SK-N-SH (cell line): Measurements from ENCODE around the gene CREB5. TPM values are rescaled to one million over a fixed set of nuclear protein-coding genes. Genes with fewer than 3 reads are reported as not detected.

Experiments
- CTCF ChIA-PET: fragments of 300-600, 350-600 bp; formaldehyde crosslinking; extraction: SDS; loops from one replicate; lab custom pipeline; 2021; lab: Yijun Ruan, JAX
- POLR2A ChIA-PET: fragments of 350-600 bp; sonication (Branson Sonifier 250); formaldehyde crosslinking; extraction: SDS; loops from one replicate; lab custom pipeline; 2020; ENCODE audit warnings: antibody characterized with exemption, inconsistent platforms; lab: Yijun Ruan, JAX
- DNase-seq: peaks from one replicate; pipeline ENCODE4 v3.0.0; 2012
- H2AFZ ChIP-seq: fragments of 200-600 bp; sonication (generic); 2 replicates; pipeline ENCODE4 v1.8.1; 2016; ENCODE audit warnings: antibody characterized with exemption, mild to moderate bottlenecking, low read depth
- H3F3A ChIP-seq: fragments of 200-600 bp; sonication (generic); replicated peaks from 2 replicates; pipeline ENCODE3; 2016; ENCODE audit warnings: antibody characterized with exemption, mild to moderate bottlenecking; ENCODE audit not compliant: insufficient read depth
- H3K27ac ChIP-seq, 2 experiments: fragments of 200-500 bp in 1 of 2; fragments of 200-600 bp in 1 of 2; sonication (Bioruptor generic) in 1 of 2; sonication (generic), shearing (Covaris generic) in 1 of 2; 2 replicates each; pipeline versions ENCODE4 v1.5.1 to v1.6.1; 2014 to 2016; ENCODE audit warnings: low read depth in 2 of 2, inconsistent platforms in 1 of 2, low read length in 1 of 2, mild to moderate bottlenecking in 1 of 2, mixed read lengths in 1 of 2
- H3K27me3 ChIP-seq: fragments of 200-600 bp; sonication (generic), shearing (Covaris generic); 2 replicates; pipeline ENCODE4 v1.6.1; 2016; ENCODE audit warnings: mixed run types; ENCODE audit not compliant: insufficient read depth
- H3K36me3 ChIP-seq, 2 experiments: fragments of 200-500 bp in 1 of 2; fragments of 200-600 bp in 1 of 2; sonication (Bioruptor generic) in 1 of 2; sonication (generic) in 1 of 2; replicated peaks in 1 of 2; 2 replicates each; pipeline versions ENCODE3 to v1.5.1; 2014 to 2016; ENCODE audit warnings: low read length in 1 of 2, mild to moderate bottlenecking in 1 of 2; ENCODE audit not compliant: insufficient read depth in 2 of 2, control insufficient read depth in 1 of 2
- H3K4me1 ChIP-seq, 2 experiments: fragments of 200-500 bp in 1 of 2; fragments of 200-600 bp in 1 of 2; sonication (Bioruptor generic) in 1 of 2; sonication (generic), shearing (Covaris generic) in 1 of 2; 2 replicates each; pipeline versions ENCODE4 v1.5.1 to v1.6.1; 2014 to 2016; ENCODE audit warnings: low read depth in 1 of 2, low read length in 1 of 2, mixed run types in 1 of 2; ENCODE audit not compliant: insufficient read depth in 2 of 2, control insufficient read depth in 1 of 2
- H3K4me2 ChIP-seq: fragments of 200-600 bp; sonication (generic), shearing (Covaris generic); 2 replicates; pipeline ENCODE4 v1.6.1; 2017; ENCODE audit warnings: mixed run types
- H3K4me3 ChIP-seq, 2 experiments: fragments of 200-500 bp in 1 of 2; fragments of 200-600 bp in 1 of 2; sonication (Bioruptor generic) in 1 of 2; sonication (generic), shearing (Covaris generic) in 1 of 2; 2 replicates each; pipeline versions ENCODE4 v1.5.1 to v1.8.1; 2014 to 2016; ENCODE audit warnings: low read depth in 2 of 2, inconsistent platforms in 1 of 2, low read length in 1 of 2, mild to moderate bottlenecking in 1 of 2, mixed read lengths in 1 of 2, moderate library complexity in 1 of 2
- H3K79me2 ChIP-seq: fragments of 200-600 bp; sonication (generic); 2 replicates; pipeline ENCODE4 v1.8.1; 2017; ENCODE audit warnings: mild to moderate bottlenecking; ENCODE audit not compliant: insufficient read depth
- H3K9ac ChIP-seq: fragments of 200-600 bp; sonication (generic); 2 replicates; pipeline ENCODE4 v1.6.1; 2017; ENCODE audit warnings: mixed run types
- H3K9me2 ChIP-seq: fragments of 200-600 bp; sonication (generic); 2 replicates; pipeline ENCODE4 v1.6.1; 2017; ENCODE audit warnings: mixed run types
- H3K9me3 ChIP-seq: fragments of 200-600 bp; sonication (generic); 2 replicates; pipeline ENCODE4 v1.6.1; 2017; ENCODE audit warnings: mixed run types, mild to moderate bottlenecking, moderate library complexity
- H4K20me1 ChIP-seq: fragments of 200-600 bp; sonication (generic); 2 replicates; pipeline ENCODE4 v1.6.1; 2017; ENCODE audit warnings: mild to moderate bottlenecking, mixed run types; ENCODE audit not compliant: insufficient read depth
- EP300 ChIP-seq, 2 experiments: IDR thresholded peaks; 2 replicates each; pipeline versions ENCODE4 v1.4.0 to v1.6.1; 2012; ENCODE audit warnings: borderline replicate concordance in 1 of 2, low read depth in 1 of 2, low read length in 1 of 2
- FOSL2 ChIP-seq: IDR thresholded peaks from 2 replicates; pipeline ENCODE4 v1.4.0; 2012; ENCODE audit warnings: low read depth, mild to moderate bottlenecking, moderate library complexity, borderline replicate concordance
- JUND ChIP-seq: IDR thresholded peaks from 2 replicates; pipeline ENCODE4 v1.4.0; 2012
- MEF2A ChIP-seq: IDR thresholded peaks from 2 replicates; pipeline ENCODE4 v1.4.0; 2012; ENCODE audit warnings: low read depth, borderline replicate concordance
- POLR2AphosphoS5 ChIP-seq: IDR thresholded peaks from 2 replicates; pipeline ENCODE4 v1.6.1; 2012; ENCODE audit warnings: low read depth, low read length
- RAD21 ChIP-seq: IDR thresholded peaks from 2 replicates; pipeline ENCODE4 v1.6.1; 2012; ENCODE audit warnings: mild to moderate bottlenecking, low read length
- RFX5 ChIP-seq: IDR thresholded peaks from 2 replicates; pipeline ENCODE4 v1.6.1; 2012; ENCODE audit warnings: mild to moderate bottlenecking, improper control_type of control experiment, low read length
- RXRA ChIP-seq: IDR thresholded peaks from 2 replicates; pipeline ENCODE4 v1.4.0; 2012; ENCODE audit warnings: low read depth, mild to moderate bottlenecking, borderline replicate concordance
- SIN3A ChIP-seq: IDR thresholded peaks from 2 replicates; pipeline ENCODE4 v1.6.1; 2012; ENCODE audit warnings: low read depth, mild to moderate bottlenecking, low read length, moderate library complexity, borderline replicate concordance
- TAF1 ChIP-seq: IDR thresholded peaks from 2 replicates; pipeline ENCODE4 v1.6.1; 2012; ENCODE audit warnings: low read depth, mild to moderate bottlenecking, low read length, moderate library complexity, borderline replicate concordance
- TCF12 ChIP-seq: IDR thresholded peaks from 2 replicates; pipeline ENCODE4 v1.4.0; 2012
- TEAD4 ChIP-seq: IDR thresholded peaks from 2 replicates; pipeline ENCODE4 v1.4.0; 2012; ENCODE audit warnings: mild to moderate bottlenecking, borderline replicate concordance; ENCODE audit not compliant: insufficient read depth
- WGBS: methylation state at CpG from one replicate; pipeline ENCODE4 v1.1.6; 2017; ENCODE audit warnings: low lambda C conversion rate; 5-methylcytosine and 5-hydroxymethylcytosine counted together
- polyA plus RNA-seq, 3 experiments: library from polyadenylated mRNA; depleted of rRNA; stranded (reverse); fragments of >200 nt; gene quantifications; 2 replicates each; pipeline ENCODE4 v1.2.3, GENCODE V29; 2012
- TF ChIP-seq, protein P1 (sequence below): IDR thresholded peaks from 2 replicates; pipeline ENCODE4 v1.4.0; 2012; ENCODE audit warnings: low read depth, borderline replicate concordance
- TF ChIP-seq, protein P2 (sequence below): IDR thresholded peaks from 2 replicates; pipeline ENCODE4 v1.4.0; 2012; ENCODE audit warnings: low read depth, borderline replicate concordance
- TF ChIP-seq, protein P3 (sequence below): fragments of 200-600 bp; sonication (generic); IDR thresholded peaks from 2 replicates; pipeline ENCODE4 v1.6.1; 2017; ENCODE audit warnings: antibody characterized with exemption, mild to moderate bottlenecking, moderate library complexity
- TF ChIP-seq, protein P4 (sequence below): fragments of 150-350 bp; IDR thresholded peaks from 2 replicates; pipeline ENCODE4 v1.6.1; 2016; ENCODE audit warnings: mild to moderate bottlenecking, low read depth, low read length
- TF ChIP-seq, protein P5 (sequence below): IDR thresholded peaks from 2 replicates; pipeline ENCODE4; 2012
- TF ChIP-seq, protein P6 (sequence below): fragments of 150-350 bp; IDR thresholded peaks from 2 replicates; pipeline ENCODE4 v1.6.1; 2017; ENCODE audit warnings: antibody characterized with exemption, low read length, low read depth, borderline replicate concordance
- TF ChIP-seq, protein P7 (sequence below): IDR thresholded peaks from 2 replicates; pipeline ENCODE4 v1.4.0; 2012; ENCODE audit warnings: low read depth

The CREB5 gene
- polyA plus RNA-seq, 1 of the 3 experiments (the other 2 are of a cell fraction), result 19.3 TPM

DNA sequence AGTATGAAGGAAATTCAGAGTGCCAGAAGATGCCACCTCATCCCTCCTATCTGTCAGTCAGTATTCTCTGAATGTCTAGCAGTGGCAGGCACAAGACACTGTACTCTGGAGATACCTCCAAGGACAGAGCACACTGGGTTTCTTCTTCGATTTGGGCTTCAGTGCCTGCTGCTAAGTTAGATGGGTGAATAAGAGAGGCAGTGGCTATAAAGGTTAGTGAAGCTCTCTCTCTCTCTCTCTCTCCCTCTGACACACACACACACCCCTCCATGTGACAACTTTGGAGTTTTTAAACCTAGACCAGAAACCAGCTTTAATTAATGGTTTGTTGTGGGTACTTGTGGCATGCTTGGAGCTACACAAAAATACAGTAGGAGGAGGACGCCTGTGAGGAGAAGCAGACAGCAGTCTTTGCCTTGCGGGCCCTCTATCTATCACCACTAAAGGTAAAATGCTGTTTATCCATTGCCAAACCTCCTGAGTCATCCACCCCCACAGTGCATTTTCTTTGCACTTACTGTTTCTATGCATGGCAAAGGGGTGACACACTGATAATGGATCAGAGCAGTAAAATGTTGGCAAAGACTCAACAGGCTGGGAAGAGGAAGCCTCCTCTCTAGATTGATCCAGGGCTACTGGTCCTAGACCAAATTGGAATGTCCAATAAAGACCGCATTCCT is 443.4 kb downstream of the CREB5 start:
- ChIA-PET CTCF (interaction anchor here (0.8 to 3.6 kb wide), 15 partner anchors 11 to 568 kb away, joined by 3 to 47 read pairs (median 6); no protein-coding TSS in a partner anchor), POLR2A (no interaction called here)
- H3F3A ChIP-seq, result peaks cover 18% of the 10 kb centered on the region
- peaks cover 27% of the 10 kb centered on the region; the same call in 1 of the 2 replicates for H3K27me3 ChIP-seq
- WGBS, result 32% methylated on average over 4 of the region's 4 CpGs
- H3K36me3 ChIP-seq, result no peaks in the 10 kb centered on the region
- H3K9me2 ChIP-seq, result no peaks in the 10 kb centered on the region
- no peak for DNase-seq
- H3K4me2 ChIP-seq, result peak overlapping the region; percentile 42
- no peaks in the 10 kb centered on the region for H4K20me1 ChIP-seq
- no peak overlapping the region for H2AFZ ChIP-seq
- no peaks in the 10 kb centered on the region for H3K79me2 ChIP-seq
- H3K9ac ChIP-seq, result peak overlapping the region; percentile 5; the same call in 1 of the 2 replicates
- no peak overlapping the region for H3K4me3 ChIP-seq
- peak overlapping the region in 1 of 2 experiments; percentile 60; a peak in 2 of 4 replicates for H3K27ac ChIP-seq
- H3K9me3 ChIP-seq, result no peaks in the 10 kb centered on the region
- H3K4me1 ChIP-seq, result peaks cover 4 to 9% of the 10 kb centered on the region in 2 experiments; a peak in 2 of 4 replicates
- TF ChIP-seq RFX5, result no peak
- TF ChIP-seq JUND, result peak; percentile 99
- peak; percentile 83 for TF ChIP-seq MEF2A
- TF ChIP-seq, protein P1, sequence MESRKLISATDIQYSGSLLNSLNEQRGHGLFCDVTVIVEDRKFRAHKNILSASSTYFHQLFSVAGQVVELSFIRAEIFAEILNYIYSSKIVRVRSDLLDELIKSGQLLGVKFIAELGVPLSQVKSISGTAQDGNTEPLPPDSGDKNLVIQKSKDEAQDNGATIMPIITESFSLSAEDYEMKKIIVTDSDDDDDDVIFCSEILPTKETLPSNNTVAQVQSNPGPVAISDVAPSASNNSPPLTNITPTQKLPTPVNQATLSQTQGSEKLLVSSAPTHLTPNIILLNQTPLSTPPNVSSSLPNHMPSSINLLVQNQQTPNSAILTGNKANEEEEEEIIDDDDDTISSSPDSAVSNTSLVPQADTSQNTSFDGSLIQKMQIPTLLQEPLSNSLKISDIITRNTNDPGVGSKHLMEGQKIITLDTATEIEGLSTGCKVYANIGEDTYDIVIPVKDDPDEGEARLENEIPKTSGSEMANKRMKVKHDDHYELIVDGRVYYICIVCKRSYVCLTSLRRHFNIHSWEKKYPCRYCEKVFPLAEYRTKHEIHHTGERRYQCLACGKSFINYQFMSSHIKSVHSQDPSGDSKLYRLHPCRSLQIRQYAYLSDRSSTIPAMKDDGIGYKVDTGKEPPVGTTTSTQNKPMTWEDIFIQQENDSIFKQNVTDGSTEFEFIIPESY, result peak; percentile 91
- no peak for TF ChIP-seq RAD21
- peak; percentile 89 for TF ChIP-seq RXRA
- TF ChIP-seq, protein P2, sequence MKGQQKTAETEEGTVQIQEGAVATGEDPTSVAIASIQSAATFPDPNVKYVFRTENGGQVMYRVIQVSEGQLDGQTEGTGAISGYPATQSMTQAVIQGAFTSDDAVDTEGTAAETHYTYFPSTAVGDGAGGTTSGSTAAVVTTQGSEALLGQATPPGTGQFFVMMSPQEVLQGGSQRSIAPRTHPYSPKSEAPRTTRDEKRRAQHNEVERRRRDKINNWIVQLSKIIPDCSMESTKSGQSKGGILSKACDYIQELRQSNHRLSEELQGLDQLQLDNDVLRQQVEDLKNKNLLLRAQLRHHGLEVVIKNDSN, result 0 out of 2 replicates have a peak, but pooled peaks have one; percentile 14
- no peak for TF ChIP-seq TAF1
- peak; percentile 85; the same call in 1 of the 2 replicates for TF ChIP-seq SIN3A
- TF ChIP-seq, protein P3, sequence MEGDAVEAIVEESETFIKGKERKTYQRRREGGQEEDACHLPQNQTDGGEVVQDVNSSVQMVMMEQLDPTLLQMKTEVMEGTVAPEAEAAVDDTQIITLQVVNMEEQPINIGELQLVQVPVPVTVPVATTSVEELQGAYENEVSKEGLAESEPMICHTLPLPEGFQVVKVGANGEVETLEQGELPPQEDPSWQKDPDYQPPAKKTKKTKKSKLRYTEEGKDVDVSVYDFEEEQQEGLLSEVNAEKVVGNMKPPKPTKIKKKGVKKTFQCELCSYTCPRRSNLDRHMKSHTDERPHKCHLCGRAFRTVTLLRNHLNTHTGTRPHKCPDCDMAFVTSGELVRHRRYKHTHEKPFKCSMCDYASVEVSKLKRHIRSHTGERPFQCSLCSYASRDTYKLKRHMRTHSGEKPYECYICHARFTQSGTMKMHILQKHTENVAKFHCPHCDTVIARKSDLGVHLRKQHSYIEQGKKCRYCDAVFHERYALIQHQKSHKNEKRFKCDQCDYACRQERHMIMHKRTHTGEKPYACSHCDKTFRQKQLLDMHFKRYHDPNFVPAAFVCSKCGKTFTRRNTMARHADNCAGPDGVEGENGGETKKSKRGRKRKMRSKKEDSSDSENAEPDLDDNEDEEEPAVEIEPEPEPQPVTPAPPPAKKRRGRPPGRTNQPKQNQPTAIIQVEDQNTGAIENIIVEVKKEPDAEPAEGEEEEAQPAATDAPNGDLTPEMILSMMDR, result no peak; the same call in 1 of the 2 replicates
- TF ChIP-seq, protein P4, sequence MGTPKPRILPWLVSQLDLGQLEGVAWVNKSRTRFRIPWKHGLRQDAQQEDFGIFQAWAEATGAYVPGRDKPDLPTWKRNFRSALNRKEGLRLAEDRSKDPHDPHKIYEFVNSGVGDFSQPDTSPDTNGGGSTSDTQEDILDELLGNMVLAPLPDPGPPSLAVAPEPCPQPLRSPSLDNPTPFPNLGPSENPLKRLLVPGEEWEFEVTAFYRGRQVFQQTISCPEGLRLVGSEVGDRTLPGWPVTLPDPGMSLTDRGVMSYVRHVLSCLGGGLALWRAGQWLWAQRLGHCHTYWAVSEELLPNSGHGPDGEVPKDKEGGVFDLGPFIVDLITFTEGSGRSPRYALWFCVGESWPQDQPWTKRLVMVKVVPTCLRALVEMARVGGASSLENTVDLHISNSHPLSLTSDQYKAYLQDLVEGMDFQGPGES, result no peak
- TF ChIP-seq EP300 (IDR thresholded peaks at IDR 0.05; ENCODE audit: borderline replicate concordance in 1 of 2, low read depth in 1 of 2, low read length in 1 of 2), result peak in 1 of 2 experiments; percentile 99; a peak in 2 of 4 replicates
- TF ChIP-seq, protein P5, sequence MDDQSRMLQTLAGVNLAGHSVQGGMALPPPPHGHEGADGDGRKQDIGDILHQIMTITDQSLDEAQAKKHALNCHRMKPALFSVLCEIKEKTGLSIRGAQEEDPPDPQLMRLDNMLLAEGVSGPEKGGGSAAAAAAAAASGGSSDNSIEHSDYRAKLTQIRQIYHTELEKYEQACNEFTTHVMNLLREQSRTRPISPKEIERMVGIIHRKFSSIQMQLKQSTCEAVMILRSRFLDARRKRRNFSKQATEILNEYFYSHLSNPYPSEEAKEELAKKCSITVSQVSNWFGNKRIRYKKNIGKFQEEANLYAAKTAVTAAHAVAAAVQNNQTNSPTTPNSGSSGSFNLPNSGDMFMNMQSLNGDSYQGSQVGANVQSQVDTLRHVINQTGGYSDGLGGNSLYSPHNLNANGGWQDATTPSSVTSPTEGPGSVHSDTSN, result peak; percentile 95
- TF ChIP-seq, protein P6, sequence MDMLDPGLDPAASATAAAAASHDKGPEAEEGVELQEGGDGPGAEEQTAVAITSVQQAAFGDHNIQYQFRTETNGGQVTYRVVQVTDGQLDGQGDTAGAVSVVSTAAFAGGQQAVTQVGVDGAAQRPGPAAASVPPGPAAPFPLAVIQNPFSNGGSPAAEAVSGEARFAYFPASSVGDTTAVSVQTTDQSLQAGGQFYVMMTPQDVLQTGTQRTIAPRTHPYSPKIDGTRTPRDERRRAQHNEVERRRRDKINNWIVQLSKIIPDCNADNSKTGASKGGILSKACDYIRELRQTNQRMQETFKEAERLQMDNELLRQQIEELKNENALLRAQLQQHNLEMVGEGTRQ, result no peak
- TF ChIP-seq, protein P7, sequence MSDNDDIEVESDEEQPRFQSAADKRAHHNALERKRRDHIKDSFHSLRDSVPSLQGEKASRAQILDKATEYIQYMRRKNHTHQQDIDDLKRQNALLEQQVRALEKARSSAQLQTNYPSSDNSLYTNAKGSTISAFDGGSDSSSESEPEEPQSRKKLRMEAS, result peak; percentile 85
- peak; percentile 94 for TF ChIP-seq POLR2AphosphoS5
- peak; percentile 98 for TF ChIP-seq TEAD4
- TF ChIP-seq FOSL2, result peak; percentile 100
- peak; percentile 98 for TF ChIP-seq TCF12
